Hematopoietic multipotent progenitor cell (in vitro differentiated cells): ENCODE measurements around the gene ROBO4. TPM values are rescaled to one million over a fixed set of nuclear protein-coding genes. Genes with fewer than 3 reads are reported as not detected.

Source experiments
- DNase-seq, 3 donors: peaks; one replicate each; pipeline ENCODE4 v3.0.0-alpha.2; 2011 to 2015; ENCODE audit warnings: low read depth in 2 of 3, low spot score in 2 of 3
- total RNA-seq: library from RNA; depleted of rRNA; stranded (reverse); fragments of >200 nt; gene quantifications from one replicate; pipeline ENCODE4 v1.2.3, GENCODE V29; 2012

Gene ROBO4
- 93.7 TPM for total RNA-seq

GRCh38 chr11:124897674-124898262 lies at the start of gene ROBO4:
TSS of gene ROBO4 (minus strand) at chr11:124897865. CDS start at chr11:124897795, 70 bp downstream.
- DNase-seq = peak in 2 of 3 donors; percentile 51 to 62

- no peak for DNase-seq
These were observed 49.1 kb upstream of the ROBO4 start for GRCh38 chr11:124946735-124947141.

GRCh38 chr11:124945826-124946225 lies 48.2 kb upstream of the ROBO4 start:
- no peak for DNase-seq

DNA sequence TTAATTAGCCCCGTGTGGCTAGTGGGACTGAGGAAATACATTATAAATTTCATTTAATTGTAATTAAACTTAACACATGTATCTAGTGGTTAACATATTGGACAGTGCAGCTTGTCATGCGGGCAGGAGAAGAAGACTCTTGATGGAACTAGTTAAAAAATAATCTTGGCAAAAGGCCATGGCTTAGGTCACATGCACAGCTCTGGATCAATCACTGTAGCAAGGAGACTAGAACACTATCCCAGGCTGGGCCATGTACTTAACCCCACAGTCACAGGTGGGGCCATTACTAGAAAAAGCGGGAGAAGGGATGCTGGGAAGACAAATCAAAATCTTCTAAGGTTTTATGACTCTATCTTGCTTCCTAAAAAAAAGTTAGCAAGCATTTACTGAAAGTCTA lies 46.9 kb upstream of the ROBO4 start:
- DNase-seq = no peak

- DNase-seq = no peak
These were observed 46.1 kb upstream of the ROBO4 start for GRCh38 chr11:124943741-124944140.

GRCh38 chr11:124943254-124943616 lies 45.6 kb upstream of the ROBO4 start:
- no peak for DNase-seq

GRCh38 chr11:124942466-124943253 lies 45.0 kb upstream of the ROBO4 start:
- DNase-seq = no peak

GRCh38 chr11:124941703-124942102 lies 44.0 kb upstream of the ROBO4 start:
- no peak for DNase-seq

DNA sequence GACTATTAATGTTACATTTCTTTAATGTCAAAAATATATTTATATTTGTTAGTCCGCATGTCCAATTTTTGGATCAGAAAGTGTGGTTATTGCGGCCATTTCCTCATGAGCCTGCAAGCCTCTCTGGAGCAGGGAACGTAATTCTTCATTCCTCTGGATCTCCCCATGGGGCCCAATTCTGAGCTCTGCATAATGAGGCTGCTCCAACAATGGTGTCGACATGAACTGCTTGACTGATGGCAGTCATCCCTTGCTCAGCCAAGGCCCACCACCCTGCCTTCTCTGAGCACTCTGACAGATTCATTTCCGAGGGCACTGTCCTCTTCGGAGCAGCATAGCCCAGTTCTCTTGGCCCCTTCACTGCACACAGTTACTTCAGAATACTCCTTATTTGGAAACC lies 41.3 kb upstream of the ROBO4 start:
- DNase-seq = no peak

DNA sequence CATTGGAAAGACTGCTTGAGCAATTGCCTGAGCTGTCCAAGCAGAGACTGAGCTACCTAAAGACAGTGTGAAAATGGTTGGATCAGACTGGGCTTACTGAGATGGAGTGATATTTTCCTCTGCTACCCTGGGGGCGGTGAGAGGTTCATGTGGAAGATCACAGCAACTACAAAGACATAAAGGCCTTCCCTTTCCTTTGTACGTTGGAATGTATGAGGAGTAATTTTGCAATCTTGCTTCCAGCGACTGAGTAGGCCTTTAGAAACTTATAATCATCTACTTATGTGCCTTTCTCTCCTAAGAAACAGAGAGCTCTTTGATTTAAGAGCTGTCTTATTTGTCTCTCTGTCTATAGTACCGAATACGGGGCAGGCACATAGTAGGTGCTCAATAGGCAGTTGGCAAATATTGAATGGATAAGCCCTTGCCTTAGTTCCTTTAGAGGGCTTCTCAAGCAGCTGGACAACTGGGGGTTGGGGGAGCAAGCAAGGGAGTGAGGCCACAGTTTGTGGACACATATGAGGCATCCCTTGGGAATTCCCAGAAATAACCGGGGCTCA lies 40.6 kb upstream of the ROBO4 start:
- DNase-seq = no peak

- no peak for DNase-seq
These were observed 39.8 kb upstream of the ROBO4 start for GRCh38 chr11:124937336-124937935.

GRCh38 chr11:124935548-124936514 lies 38.2 kb upstream of the ROBO4 start, which contains the start of gene HEPACAM:
TSS of gene HEPACAM (minus strand) at chr11:124936047. CDS start at chr11:124936006, 41 bp downstream.
- DNase-seq = no peak

DNA sequence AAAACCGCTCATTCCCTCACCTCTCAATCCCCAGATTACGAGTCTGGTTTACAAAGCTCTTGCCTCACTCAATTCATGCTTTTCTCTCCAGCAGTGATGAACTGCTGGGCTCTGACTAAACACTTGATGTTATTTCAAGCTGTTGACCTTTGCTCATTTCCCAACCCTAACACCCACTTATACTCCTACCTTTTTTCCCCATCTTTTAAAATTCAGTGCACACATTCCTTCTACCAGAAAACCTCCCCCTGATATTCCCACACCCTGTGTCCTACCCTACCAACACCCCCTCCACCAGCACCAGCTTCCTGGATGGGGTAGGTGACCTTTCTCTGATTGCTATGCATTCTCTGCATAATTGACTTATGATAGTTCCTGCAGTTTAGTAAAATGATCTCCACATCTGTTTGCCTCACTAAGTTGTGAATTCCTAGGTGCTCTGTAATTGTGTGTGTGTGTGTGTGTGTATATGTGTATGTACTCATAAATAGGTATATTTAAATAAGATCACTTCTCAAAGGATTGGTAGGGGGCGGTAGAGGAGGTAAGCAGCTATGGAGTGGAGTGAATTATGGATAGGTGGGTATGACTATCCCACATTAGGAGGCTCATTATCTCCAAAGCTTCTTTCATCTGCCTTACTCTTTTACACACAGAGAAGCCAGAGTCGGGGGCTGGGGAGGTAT lies 37.3 kb upstream of the ROBO4 start:
- no peak for DNase-seq

DNA sequence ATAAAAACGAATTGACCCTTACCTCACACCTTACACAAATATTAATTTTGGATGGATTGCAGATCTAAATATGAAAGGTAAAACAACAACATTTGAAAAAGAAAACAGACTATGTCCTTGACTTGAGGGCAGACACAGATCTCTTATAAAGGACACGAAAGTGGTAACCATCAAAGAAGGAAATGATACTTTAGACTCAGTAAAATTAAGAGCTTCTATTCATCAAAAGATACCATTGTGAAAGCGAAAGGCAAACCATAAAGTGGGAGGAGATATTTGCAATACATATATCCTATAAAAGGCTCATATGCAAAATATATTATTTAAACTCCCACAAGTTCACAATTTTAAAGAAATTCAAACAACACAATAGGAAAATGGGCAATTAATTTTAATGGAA lies 33.1 kb upstream of the ROBO4 start:
- DNase-seq = no peak

DNA sequence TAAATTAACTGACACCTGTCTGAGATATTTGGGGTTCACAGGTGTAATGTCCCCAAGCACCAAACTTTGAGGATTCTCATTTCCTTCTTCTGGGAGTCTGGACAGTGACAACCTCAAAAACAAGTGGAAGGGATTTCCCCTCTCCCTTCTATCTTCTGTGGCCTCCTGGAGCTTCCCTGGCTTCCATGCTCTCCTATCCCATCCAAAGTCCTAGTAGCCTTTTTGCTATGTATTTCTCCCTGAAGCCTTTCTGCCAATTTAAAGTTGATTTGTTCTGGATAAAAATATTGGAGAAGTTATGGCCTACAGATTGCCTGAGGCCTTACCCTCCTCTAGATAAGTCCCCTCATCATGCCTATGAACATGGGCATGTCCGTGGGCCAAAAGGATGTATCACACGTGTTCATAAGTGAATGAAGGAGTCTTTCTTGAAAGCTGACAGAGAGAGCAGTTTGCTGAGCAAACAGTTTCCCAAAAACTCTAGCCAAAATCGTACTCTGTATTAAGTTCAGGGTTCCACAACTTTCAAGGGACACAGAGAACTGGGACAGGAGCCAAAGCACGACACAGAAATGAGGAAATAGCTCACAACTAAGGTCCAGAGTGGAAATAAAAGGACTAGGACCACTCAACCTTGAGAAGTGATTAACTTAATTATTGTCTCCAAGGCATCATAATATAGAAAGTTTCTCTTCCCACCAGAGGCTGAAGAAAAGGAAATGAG lies 31.4 kb upstream of the ROBO4 start:
- no peak for DNase-seq

- no peak for DNase-seq
These were observed 25.6 kb upstream of the ROBO4 start for GRCh38 chr11:124923296-124923695.

DNA sequence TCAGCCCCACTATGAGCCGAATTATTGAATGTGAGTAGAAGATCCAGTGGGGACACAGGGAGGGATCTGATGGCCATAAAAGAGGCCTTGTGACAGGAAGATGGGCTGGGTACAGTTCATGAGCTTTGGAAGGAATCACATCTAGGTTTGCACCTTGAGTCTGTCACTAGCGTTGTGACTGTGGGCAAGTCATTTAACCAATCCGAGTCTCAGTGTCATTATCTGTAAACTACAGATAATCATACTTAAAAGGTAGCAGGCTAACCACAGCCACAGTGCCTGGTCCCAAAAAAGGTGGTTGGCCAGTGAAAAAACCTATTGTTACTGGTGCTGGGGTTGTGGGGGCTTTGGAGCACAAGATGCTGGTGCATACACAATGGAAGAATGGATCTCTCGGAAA lies 25.2 kb upstream of the ROBO4 start:
- no peak for DNase-seq

GRCh38 chr11:124920870-124921609 lies 23.4 kb upstream of the ROBO4 start:
- DNase-seq = peak; percentile 40 to 89 (median 86)

DNA sequence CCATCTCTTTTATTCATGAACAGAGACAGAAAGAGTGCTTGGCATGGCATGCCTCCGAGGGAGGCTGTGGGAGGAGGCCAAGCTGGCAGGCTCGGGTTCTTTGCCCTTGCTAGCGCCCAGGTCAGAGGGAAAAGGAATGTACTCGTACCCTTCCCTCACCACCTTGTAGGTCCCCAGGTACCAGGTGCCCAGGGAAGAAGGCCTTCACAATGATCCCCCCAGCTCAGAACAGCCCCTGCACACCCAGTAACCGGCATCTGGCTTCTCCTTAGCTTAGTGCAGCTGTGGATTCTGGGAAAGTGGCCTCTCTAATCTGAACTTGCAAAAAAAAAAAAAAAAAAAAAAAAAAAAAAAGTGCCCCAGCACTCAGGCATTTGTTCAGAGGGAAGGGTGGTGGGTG lies 22.7 kb upstream of the ROBO4 start:
- no peak for DNase-seq
